ENCODE measurements around the gene CMKLR1. TPM values are rescaled to one million over a fixed set of nuclear protein-coding genes. Genes with fewer than 3 reads are reported as not detected.

CMKLR1 gene
- total and polyA plus RNA-seq, 9 of the 15 experiments (the other 6 are each of a cell fraction or from before 2014, with no cell fraction given) = 0.11 to 1.4 (median 0.20) TPM

DNA sequence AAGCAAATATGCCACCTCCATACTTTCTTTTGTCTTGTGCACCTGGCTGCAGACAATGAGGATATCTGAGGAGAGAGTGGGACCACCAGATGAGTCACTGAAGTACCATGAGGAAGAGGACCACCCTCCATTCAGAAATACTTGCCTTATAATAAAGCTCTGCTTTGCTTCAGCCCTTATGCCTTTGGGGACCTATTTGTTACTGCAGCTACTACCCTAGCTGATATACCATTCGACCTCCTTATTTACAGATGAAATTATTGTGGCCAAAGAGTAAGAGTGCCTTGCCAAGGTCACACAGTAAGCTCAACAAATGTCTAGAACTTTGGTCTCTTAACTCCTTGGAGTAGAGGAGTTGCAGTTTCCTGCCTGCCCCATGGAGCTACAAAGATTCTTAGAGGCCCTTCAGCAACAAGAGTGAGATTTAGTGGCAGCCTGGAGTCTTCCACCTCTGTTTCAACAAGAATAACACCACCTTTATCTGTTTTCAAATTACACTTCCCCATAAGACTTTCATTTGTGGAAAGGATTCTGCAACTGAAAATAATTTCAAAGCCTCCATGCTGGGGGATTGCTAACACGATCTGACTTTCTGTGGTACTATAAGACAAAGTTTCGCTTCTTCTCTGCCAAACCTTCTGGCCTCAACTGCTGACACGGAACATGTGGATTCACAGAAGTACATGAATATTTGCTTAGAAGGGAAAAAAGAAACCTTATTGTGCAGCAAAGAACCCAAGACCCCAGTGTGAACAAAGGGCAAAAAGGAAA lies 3.6 kb downstream of the CMKLR1 start (continued):
- TF ChIP-seq, protein P1, sequence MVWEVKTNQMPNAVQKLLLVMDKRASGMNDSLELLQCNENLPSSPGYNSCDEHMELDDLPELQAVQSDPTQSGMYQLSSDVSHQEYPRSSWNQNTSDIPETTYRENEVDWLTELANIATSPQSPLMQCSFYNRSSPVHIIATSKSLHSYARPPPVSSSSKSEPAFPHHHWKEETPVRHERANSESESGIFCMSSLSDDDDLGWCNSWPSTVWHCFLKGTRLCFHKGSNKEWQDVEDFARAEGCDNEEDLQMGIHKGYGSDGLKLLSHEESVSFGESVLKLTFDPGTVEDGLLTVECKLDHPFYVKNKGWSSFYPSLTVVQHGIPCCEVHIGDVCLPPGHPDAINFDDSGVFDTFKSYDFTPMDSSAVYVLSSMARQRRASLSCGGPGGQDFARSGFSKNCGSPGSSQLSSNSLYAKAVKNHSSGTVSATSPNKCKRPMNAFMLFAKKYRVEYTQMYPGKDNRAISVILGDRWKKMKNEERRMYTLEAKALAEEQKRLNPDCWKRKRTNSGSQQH (CRISPR knock-in tag; IDR thresholded peaks at IDR 0.05) = no peak
- TF ChIP-seq, protein P2, sequence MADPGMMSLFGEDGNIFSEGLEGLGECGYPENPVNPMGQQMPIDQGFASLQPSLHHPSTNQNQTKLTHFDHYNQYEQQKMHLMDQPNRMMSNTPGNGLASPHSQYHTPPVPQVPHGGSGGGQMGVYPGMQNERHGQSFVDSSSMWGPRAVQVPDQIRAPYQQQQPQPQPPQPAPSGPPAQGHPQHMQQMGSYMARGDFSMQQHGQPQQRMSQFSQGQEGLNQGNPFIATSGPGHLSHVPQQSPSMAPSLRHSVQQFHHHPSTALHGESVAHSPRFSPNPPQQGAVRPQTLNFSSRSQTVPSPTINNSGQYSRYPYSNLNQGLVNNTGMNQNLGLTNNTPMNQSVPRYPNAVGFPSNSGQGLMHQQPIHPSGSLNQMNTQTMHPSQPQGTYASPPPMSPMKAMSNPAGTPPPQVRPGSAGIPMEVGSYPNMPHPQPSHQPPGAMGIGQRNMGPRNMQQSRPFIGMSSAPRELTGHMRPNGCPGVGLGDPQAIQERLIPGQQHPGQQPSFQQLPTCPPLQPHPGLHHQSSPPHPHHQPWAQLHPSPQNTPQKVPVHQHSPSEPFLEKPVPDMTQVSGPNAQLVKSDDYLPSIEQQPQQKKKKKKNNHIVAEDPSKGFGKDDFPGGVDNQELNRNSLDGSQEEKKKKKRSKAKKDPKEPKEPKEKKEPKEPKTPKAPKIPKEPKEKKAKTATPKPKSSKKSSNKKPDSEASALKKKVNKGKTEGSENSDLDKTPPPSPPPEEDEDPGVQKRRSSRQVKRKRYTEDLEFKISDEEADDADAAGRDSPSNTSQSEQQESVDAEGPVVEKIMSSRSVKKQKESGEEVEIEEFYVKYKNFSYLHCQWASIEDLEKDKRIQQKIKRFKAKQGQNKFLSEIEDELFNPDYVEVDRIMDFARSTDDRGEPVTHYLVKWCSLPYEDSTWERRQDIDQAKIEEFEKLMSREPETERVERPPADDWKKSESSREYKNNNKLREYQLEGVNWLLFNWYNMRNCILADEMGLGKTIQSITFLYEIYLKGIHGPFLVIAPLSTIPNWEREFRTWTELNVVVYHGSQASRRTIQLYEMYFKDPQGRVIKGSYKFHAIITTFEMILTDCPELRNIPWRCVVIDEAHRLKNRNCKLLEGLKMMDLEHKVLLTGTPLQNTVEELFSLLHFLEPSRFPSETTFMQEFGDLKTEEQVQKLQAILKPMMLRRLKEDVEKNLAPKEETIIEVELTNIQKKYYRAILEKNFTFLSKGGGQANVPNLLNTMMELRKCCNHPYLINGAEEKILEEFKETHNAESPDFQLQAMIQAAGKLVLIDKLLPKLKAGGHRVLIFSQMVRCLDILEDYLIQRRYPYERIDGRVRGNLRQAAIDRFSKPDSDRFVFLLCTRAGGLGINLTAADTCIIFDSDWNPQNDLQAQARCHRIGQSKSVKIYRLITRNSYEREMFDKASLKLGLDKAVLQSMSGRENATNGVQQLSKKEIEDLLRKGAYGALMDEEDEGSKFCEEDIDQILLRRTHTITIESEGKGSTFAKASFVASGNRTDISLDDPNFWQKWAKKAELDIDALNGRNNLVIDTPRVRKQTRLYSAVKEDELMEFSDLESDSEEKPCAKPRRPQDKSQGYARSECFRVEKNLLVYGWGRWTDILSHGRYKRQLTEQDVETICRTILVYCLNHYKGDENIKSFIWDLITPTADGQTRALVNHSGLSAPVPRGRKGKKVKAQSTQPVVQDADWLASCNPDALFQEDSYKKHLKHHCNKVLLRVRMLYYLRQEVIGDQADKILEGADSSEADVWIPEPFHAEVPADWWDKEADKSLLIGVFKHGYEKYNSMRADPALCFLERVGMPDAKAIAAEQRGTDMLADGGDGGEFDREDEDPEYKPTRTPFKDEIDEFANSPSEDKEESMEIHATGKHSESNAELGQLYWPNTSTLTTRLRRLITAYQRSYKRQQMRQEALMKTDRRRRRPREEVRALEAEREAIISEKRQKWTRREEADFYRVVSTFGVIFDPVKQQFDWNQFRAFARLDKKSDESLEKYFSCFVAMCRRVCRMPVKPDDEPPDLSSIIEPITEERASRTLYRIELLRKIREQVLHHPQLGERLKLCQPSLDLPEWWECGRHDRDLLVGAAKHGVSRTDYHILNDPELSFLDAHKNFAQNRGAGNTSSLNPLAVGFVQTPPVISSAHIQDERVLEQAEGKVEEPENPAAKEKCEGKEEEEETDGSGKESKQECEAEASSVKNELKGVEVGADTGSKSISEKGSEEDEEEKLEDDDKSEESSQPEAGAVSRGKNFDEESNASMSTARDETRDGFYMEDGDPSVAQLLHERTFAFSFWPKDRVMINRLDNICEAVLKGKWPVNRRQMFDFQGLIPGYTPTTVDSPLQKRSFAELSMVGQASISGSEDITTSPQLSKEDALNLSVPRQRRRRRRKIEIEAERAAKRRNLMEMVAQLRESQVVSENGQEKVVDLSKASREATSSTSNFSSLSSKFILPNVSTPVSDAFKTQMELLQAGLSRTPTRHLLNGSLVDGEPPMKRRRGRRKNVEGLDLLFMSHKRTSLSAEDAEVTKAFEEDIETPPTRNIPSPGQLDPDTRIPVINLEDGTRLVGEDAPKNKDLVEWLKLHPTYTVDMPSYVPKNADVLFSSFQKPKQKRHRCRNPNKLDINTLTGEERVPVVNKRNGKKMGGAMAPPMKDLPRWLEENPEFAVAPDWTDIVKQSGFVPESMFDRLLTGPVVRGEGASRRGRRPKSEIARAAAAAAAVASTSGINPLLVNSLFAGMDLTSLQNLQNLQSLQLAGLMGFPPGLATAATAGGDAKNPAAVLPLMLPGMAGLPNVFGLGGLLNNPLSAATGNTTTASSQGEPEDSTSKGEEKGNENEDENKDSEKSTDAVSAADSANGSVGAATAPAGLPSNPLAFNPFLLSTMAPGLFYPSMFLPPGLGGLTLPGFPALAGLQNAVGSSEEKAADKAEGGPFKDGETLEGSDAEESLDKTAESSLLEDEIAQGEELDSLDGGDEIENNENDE (IDR thresholded peaks at IDR 0.05; ENCODE audit: low read depth, low read length) = no peak
- peak in 1 of 2 experiments; percentile 22; a peak in 1 of 4 replicates for TF ChIP-seq TRIM24 (IDR thresholded peaks at IDR 0.05)
- TF ChIP-seq, protein P3, sequence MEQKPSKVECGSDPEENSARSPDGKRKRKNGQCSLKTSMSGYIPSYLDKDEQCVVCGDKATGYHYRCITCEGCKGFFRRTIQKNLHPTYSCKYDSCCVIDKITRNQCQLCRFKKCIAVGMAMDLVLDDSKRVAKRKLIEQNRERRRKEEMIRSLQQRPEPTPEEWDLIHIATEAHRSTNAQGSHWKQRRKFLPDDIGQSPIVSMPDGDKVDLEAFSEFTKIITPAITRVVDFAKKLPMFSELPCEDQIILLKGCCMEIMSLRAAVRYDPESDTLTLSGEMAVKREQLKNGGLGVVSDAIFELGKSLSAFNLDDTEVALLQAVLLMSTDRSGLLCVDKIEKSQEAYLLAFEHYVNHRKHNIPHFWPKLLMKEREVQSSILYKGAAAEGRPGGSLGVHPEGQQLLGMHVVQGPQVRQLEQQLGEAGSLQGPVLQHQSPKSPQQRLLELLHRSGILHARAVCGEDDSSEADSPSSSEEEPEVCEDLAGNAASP (IDR thresholded peaks at IDR 0.05) = no peak
- TF ChIP-seq MYC (IDR thresholded peaks at IDR 0.05; ENCODE audit: low read depth, low read length) = no peak
- TF ChIP-seq MYC (CRISPR knock-in tag; IDR thresholded peaks at IDR 0.05; ENCODE audit: borderline replicate concordance, low read depth) = no peak
- no peak for TF ChIP-seq FOXJ2 (tag; IDR thresholded peaks at IDR 0.05)
- TF ChIP-seq, protein P4, sequence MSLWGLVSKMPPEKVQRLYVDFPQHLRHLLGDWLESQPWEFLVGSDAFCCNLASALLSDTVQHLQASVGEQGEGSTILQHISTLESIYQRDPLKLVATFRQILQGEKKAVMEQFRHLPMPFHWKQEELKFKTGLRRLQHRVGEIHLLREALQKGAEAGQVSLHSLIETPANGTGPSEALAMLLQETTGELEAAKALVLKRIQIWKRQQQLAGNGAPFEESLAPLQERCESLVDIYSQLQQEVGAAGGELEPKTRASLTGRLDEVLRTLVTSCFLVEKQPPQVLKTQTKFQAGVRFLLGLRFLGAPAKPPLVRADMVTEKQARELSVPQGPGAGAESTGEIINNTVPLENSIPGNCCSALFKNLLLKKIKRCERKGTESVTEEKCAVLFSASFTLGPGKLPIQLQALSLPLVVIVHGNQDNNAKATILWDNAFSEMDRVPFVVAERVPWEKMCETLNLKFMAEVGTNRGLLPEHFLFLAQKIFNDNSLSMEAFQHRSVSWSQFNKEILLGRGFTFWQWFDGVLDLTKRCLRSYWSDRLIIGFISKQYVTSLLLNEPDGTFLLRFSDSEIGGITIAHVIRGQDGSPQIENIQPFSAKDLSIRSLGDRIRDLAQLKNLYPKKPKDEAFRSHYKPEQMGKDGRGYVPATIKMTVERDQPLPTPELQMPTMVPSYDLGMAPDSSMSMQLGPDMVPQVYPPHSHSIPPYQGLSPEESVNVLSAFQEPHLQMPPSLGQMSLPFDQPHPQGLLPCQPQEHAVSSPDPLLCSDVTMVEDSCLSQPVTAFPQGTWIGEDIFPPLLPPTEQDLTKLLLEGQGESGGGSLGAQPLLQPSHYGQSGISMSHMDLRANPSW (CRISPR knock-in tag; IDR thresholded peaks at IDR 0.05) = no peak
- TF ChIP-seq ZNF12 (CRISPR knock-in tag; IDR thresholded peaks at IDR 0.05) = peak; percentile 80; the same call in 1 of the 2 replicates

Measured in K562 (cell line).